NCI-H2196 (cell line): Measurements from ENCODE around the gene KATNB1.

Experiments
- DNase-seq: peaks from one replicate; lab custom pipeline; 2025; ENCODE audit not compliant: unreplicated experiment; lab: John Stamatoyannopoulos, UW

Gene KATNB1

GRCh38 chr16:57755726-57756423 is 20.3 kb downstream of the KATNB1 start:
- no peak for DNase-seq

- DNase-seq, result no peak
Measured at GRCh38 chr16:57756424-57757325, 21.1 kb downstream of the KATNB1 start.

GRCh38 chr16:57757326-57757786 is 21.8 kb downstream of the KATNB1 start:
- DNase-seq, result peak; percentile 69

- no peak for DNase-seq
Measured at GRCh38 chr16:57757883-57758282, 22.3 kb downstream of the KATNB1 start.

- DNase-seq, result no peak
Measured at GRCh38 chr16:57758331-57759117, 23.0 kb downstream of the KATNB1 start.

- DNase-seq, result no peak
Measured at GRCh38 chr16:57759131-57759530, 23.6 kb downstream of the KATNB1 start.

- DNase-seq, result no peak
Measured at GRCh38 chr16:57759541-57760356, 24.2 kb downstream of the KATNB1 start.

GRCh38 chr16:57760357-57761160 is 25.0 kb downstream of the KATNB1 start:
- no peak for DNase-seq

GRCh38 chr16:57761301-57761700 is 25.7 kb downstream of the KATNB1 start:
- DNase-seq, result no peak

GRCh38 chr16:57761957-57762356 is 26.4 kb downstream of the KATNB1 start:
- DNase-seq, result no peak

- DNase-seq, result no peak
Measured at GRCh38 chr16:57762365-57763040, 26.9 kb downstream of the KATNB1 start.

GRCh38 chr16:57763285-57764005 is 27.9 kb downstream of the KATNB1 start:
- no peak for DNase-seq

- no peak for DNase-seq
Measured at GRCh38 chr16:57764006-57764340, 28.4 kb downstream of the KATNB1 start.

- DNase-seq, result no peak
Measured at GRCh38 chr16:57764341-57765159, 29.0 kb downstream of the KATNB1 start.

GRCh38 chr16:57765160-57765728 is 29.7 kb downstream of the KATNB1 start:
- no peak for DNase-seq

- no peak for DNase-seq
Measured at GRCh38 chr16:57766714-57767348, 31.3 kb downstream of the KATNB1 start.
